Astrocyte (in vitro differentiated cells and primary cell): ENCODE data around the gene PTX3. TPM values are rescaled to one million over a fixed set of nuclear protein-coding genes. Genes with fewer than 3 reads are reported as not detected.

Experiments used
- DNase-seq: peaks from one replicate; pipeline ENCODE4 v3.0.0-alpha.2; 2010; ENCODE audit warnings: low read depth
- FAIRE-seq: peaks from 2 replicates; lab custom pipeline; 2011; peaks lifted over from hg19 to GRCh38; lab: Jason Lieb, UNC
- H2AFZ ChIP-seq: 2 replicates; pipeline ENCODE4 v1.6.0; 2012; ENCODE audit warnings: low read depth, low read length, inconsistent platforms
- H3K27ac ChIP-seq: 2 replicates; pipeline ENCODE4 v1.5.1; 2011; ENCODE audit warnings: low read depth, low read length, inconsistent platforms
- H3K27me3 ChIP-seq: 2 replicates; pipeline ENCODE4 v1.6.0; 2011; ENCODE audit warnings: low read length, inconsistent platforms; ENCODE audit not compliant: insufficient read depth
- H3K36me3 ChIP-seq: 2 replicates; pipeline ENCODE4 v1.5.1; 2011; ENCODE audit warnings: low read length, inconsistent platforms; ENCODE audit not compliant: insufficient read depth
- H3K4me1 ChIP-seq: 2 replicates; pipeline ENCODE4 v1.5.1; 2011; ENCODE audit warnings: low read length, inconsistent platforms; ENCODE audit not compliant: insufficient read depth
- H3K4me2 ChIP-seq: 2 replicates; pipeline ENCODE4 v1.6.0; 2012; ENCODE audit warnings: low read length, inconsistent platforms
- H3K4me3 ChIP-seq: 2 replicates; pipeline ENCODE4 v1.5.1; 2011; ENCODE audit warnings: low read depth, mild to moderate bottlenecking, low read length, inconsistent platforms; ENCODE audit not compliant: insufficient read depth
- H3K79me2 ChIP-seq: 2 replicates; pipeline ENCODE4 v1.6.0; 2012; ENCODE audit warnings: mild to moderate bottlenecking, low read length, inconsistent platforms; ENCODE audit not compliant: insufficient read depth
- H3K9ac ChIP-seq: 2 replicates; pipeline ENCODE4 v1.6.0; 2012; ENCODE audit warnings: mild to moderate bottlenecking, low read length, inconsistent platforms
- H3K9me3 ChIP-seq: 2 replicates; pipeline ENCODE4 v1.5.1; 2012; ENCODE audit warnings: low read depth, mild to moderate bottlenecking, low read length, inconsistent platforms; ENCODE audit not compliant: insufficient read depth
- H4K20me1 ChIP-seq: 2 replicates; pipeline ENCODE4 v1.6.0; 2012; ENCODE audit warnings: low read length, inconsistent platforms; ENCODE audit not compliant: insufficient read depth
- H3K27ac Mint-ChIP-seq: one replicate; pipeline ENCODE4 v1.8.0; 2021; ENCODE audit warnings: mild to moderate bottlenecking, mixed read lengths; ENCODE audit not compliant: unreplicated experiment
- H3K27me3 Mint-ChIP-seq: one replicate; pipeline ENCODE4 v1.8.0; 2021; ENCODE audit warnings: low read depth, mixed read lengths; ENCODE audit not compliant: unreplicated experiment
- H3K36me3 Mint-ChIP-seq: one replicate; pipeline ENCODE4 v1.8.0; 2021; ENCODE audit warnings: low read depth, mixed read lengths; ENCODE audit not compliant: unreplicated experiment
- H3K4me1 Mint-ChIP-seq: one replicate; pipeline ENCODE4 v1.8.0; 2021; ENCODE audit warnings: low read depth, mixed read lengths; ENCODE audit not compliant: unreplicated experiment
- H3K4me3 Mint-ChIP-seq: one replicate; pipeline ENCODE4 v1.8.0; 2021; ENCODE audit warnings: mild to moderate bottlenecking, moderate library complexity, mixed read lengths; ENCODE audit not compliant: unreplicated experiment
- H3K9me3 Mint-ChIP-seq: one replicate; pipeline ENCODE4 v1.8.0; 2021; ENCODE audit warnings: mild to moderate bottlenecking, mixed read lengths; ENCODE audit not compliant: unreplicated experiment
- CTCF ChIP-seq: IDR thresholded peaks from 2 replicates; pipeline ENCODE4 v1.5.1; 2011; ENCODE audit warnings: low read depth, mild to moderate bottlenecking, inconsistent platforms, low read length, moderate library complexity; ENCODE audit not compliant: insufficient read depth
- EZH2 ChIP-seq: IDR thresholded peaks from 2 replicates; pipeline ENCODE4 v1.6.1; 2012; ENCODE audit warnings: mild to moderate bottlenecking, low read length, inconsistent platforms; ENCODE audit not compliant: insufficient read depth
- total RNA-seq: library from RNA; stranded (reverse); gene quantifications from 2 replicates; pipeline ENCODE4 v1.2.1, GENCODE V29; 2021

PTX3 gene
- total RNA-seq, 1 donor from 2014 or later = 4.7 TPM

DNA sequence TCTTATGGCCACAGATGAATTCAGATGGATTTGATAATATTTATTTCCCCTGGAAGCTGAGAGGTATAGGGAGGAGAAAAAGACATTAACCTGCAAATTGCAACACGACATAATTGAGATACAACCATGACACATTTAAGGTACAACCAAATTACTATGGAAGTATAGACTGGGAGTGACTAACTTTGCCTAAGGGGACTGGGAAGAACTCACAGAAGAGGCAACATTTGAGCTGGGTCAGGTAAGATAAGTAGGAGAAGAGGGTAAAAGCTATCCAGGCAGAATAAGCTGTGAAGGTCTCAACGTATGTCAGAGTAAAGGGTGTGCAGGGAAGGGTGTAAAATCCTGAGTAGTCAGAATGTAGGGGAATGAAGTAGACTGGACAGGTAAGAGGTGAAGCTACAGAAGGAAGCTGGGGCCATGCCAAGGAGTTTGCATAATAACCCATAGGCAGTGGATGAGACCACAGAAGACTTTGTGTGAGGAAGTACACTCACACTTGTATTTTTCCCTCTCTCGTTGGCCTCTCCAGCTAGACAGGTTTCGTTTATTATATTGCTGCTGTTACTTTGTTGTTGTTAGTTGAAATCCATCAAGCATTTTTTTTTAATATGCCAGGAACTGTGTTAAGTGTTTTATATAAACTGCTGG is 28.0 kb upstream of the PTX3 start:
- no peak overlapping the region for H3K4me3 ChIP-seq
- H3K4me3 Mint-ChIP-seq = no peak overlapping the region
- no peaks in the 10 kb centered on the region for H3K27me3 Mint-ChIP-seq

DNA sequence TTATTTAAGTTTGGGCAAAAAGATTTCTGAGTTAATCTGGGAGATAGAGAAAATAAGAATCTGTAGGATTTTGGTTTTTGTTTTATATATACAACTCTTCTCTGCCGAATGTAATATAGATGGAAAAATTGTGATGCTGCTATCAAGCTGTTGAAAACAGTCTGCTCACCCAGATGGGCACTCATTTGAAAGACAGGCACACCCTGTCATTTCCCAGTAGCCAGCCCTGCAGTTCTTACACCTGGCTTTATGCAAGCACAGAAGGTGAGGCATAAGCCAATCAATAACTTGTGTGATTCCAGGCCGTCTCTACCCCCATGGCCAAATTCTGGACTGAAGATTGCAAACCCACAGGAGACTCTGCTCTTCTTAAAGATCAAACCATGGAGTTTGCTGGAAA is 27.1 kb upstream of the PTX3 start:
- Mint-ChIP-seq H3K27ac (no peak overlapping the region), H3K36me3 (peaks cover 8% of the 10 kb centered on the region), H3K4me1 (peaks cover 4% of the 10 kb centered on the region), H3K9me3 (no peaks in the 10 kb centered on the region), H3K27me3 (no peaks in the 10 kb centered on the region), H3K4me3 (no peak overlapping the region)
- DNase-seq = no peak
- Histone ChIP-seq H3K36me3 (peaks cover 16% of the 10 kb centered on the region), H3K27me3 (no peaks in the 10 kb centered on the region), H3K4me1 (no peaks in the 10 kb centered on the region), H3K4me3 (no peak overlapping the region), H2AFZ (no peak overlapping the region), H3K79me2 (no peaks in the 10 kb centered on the region), H4K20me1 (no peaks in the 10 kb centered on the region), H3K9me3 (no peaks in the 10 kb centered on the region), H3K4me2 (no peak overlapping the region), H3K27ac (no peak overlapping the region), H3K9ac (no peak overlapping the region)
- no peak for FAIRE-seq
- TF ChIP-seq CTCF (no peak), EZH2 (no peak)

More for the DNA sequence above, 28.0 kb upstream of the PTX3 start:
- H3K9me3 Mint-ChIP-seq = no peaks in the 10 kb centered on the region
- peaks cover 8% of the 10 kb centered on the region for H3K36me3 Mint-ChIP-seq
- Histone ChIP-seq H3K9ac (no peak overlapping the region), H3K27me3 (no peaks in the 10 kb centered on the region), H3K36me3 (peaks cover 14% of the 10 kb centered on the region), H4K20me1 (no peaks in the 10 kb centered on the region), H3K79me2 (no peaks in the 10 kb centered on the region), H3K4me2 (no peak overlapping the region), H3K27ac (no peak overlapping the region), H3K9me3 (no peaks in the 10 kb centered on the region), H2AFZ (no peak overlapping the region), H3K4me1 (no peaks in the 10 kb centered on the region)
- no peak for TF ChIP-seq CTCF
- no peak for TF ChIP-seq EZH2
- H3K27ac Mint-ChIP-seq = no peak overlapping the region
- H3K4me1 Mint-ChIP-seq = peaks cover 4% of the 10 kb centered on the region
- no peak for DNase-seq
- no peak for FAIRE-seq

- TF ChIP-seq CTCF (no peak), EZH2 (no peak)
- H3K27ac Mint-ChIP-seq = no peak overlapping the region
- H3K27me3 Mint-ChIP-seq = no peaks in the 10 kb centered on the region
- DNase-seq = no peak
- Histone ChIP-seq H3K27me3 (no peaks in the 10 kb centered on the region), H3K9me3 (no peaks in the 10 kb centered on the region), H3K9ac (no peak overlapping the region), H3K36me3 (peaks cover 16% of the 10 kb centered on the region), H4K20me1 (no peaks in the 10 kb centered on the region), H2AFZ (no peak overlapping the region), H3K4me2 (no peak overlapping the region), H3K79me2 (no peaks in the 10 kb centered on the region), H3K4me3 (no peak overlapping the region), H3K4me1 (no peaks in the 10 kb centered on the region), H3K27ac (no peak overlapping the region)
- peaks cover 8% of the 10 kb centered on the region for H3K36me3 Mint-ChIP-seq
- no peaks in the 10 kb centered on the region for H3K4me1 Mint-ChIP-seq
- no peak for FAIRE-seq
- no peak overlapping the region for H3K4me3 Mint-ChIP-seq
- H3K9me3 Mint-ChIP-seq = no peaks in the 10 kb centered on the region
These were observed 25.7 kb upstream of the PTX3 start for GRCh38 chr3:157410945-157411344.
